Gastroesophageal sphincter (tissue), 3 donors: ENCODE results near the gene PRKX.
"Not testable (repeated sequence)": the region's sequence is repeated elsewhere in the genome, so short reads cannot be mapped to it uniquely, and the experiment has no call there.

Experiments used
- CTCF ChIP-seq, 4 experiments: fragments of 200-600 bp in 2 of 4; fragments of 450-650 bp in 2 of 4; sonication (generic) in 1 of 4; IDR thresholded peaks; one replicate each; pipeline ENCODE4 v1.5.1; 2017 to 2019; ENCODE audit warnings: antibody characterized with exemption in 4 of 4, mild to moderate bottlenecking in 2 of 4, moderate library complexity in 2 of 4
- POLR2A ChIP-seq, 2 donors: fragments of 450-650 bp; IDR thresholded peaks; one replicate each; pipeline ENCODE4 v1.6.1; 2017; ENCODE audit warnings: antibody characterized with exemption in 2 of 2, mild to moderate bottlenecking in 2 of 2, moderate library complexity in 1 of 2
- POLR2AphosphoS5 ChIP-seq: sonication (generic); formaldehyde crosslinking; IDR thresholded peaks from one replicate; pipeline ENCODE4 v1.6.1; 2017; ENCODE audit warnings: antibody characterized with exemption

GRCh38 chrX:3683236-3683635, 30.2 kb downstream of the PRKX start:
- not testable (repeated sequence) for TF ChIP-seq POLR2A (IDR thresholded peaks at IDR 0.05); CTCF (IDR thresholded peaks at IDR 0.05); POLR2AphosphoS5
